Activated CD4-positive, alpha-beta T cell treated with anti-CD3 and anti-CD28 coated beads, Interleukin-2, Interleukin-6, amounts not matched to agents 100 ng/mL and 50 ng/mL, durations not matched to agents 16 hours and 8 hours (primary cell): ENCODE measurements around the gene SDK1.

Source experiments
- DNase-seq: peaks from one replicate; pipeline ENCODE4 v3.0.0-alpha.2; 2020

SDK1 gene

GRCh38 chr7:4190010-4190981 lies 889.2 kb downstream of the SDK1 start:
- no peak for DNase-seq

- no peak for DNase-seq
These were observed 890.0 kb downstream of the SDK1 start for GRCh38 chr7:4191046-4191445.

GRCh38 chr7:4191525-4191924 lies 890.5 kb downstream of the SDK1 start:
- DNase-seq: no peak

GRCh38 chr7:4195660-4196059 lies 894.6 kb downstream of the SDK1 start:
- DNase-seq: no peak

- DNase-seq: no peak
These were observed 895.2 kb downstream of the SDK1 start for GRCh38 chr7:4196121-4196819.

- DNase-seq: no peak
These were observed 897.2 kb downstream of the SDK1 start for GRCh38 chr7:4198301-4198700.

- DNase-seq: no peak
These were observed 899.6 kb downstream of the SDK1 start for GRCh38 chr7:4200546-4201094.

- DNase-seq: no peak
These were observed 900.5 kb downstream of the SDK1 start for GRCh38 chr7:4201566-4201965.

GRCh38 chr7:4202154-4202736 lies 901.2 kb downstream of the SDK1 start:
- no peak for DNase-seq

- no peak for DNase-seq
These were observed 901.9 kb downstream of the SDK1 start for GRCh38 chr7:4202954-4203353.

- DNase-seq: no peak
These were observed 902.8 kb downstream of the SDK1 start for GRCh38 chr7:4203626-4204512.

- no peak for DNase-seq
These were observed 903.6 kb downstream of the SDK1 start for GRCh38 chr7:4204513-4205165.

GRCh38 chr7:4205828-4206227 lies 904.8 kb downstream of the SDK1 start:
- no peak for DNase-seq

GRCh38 chr7:4207011-4207410 lies 906.0 kb downstream of the SDK1 start:
- no peak for DNase-seq

- no peak for DNase-seq
These were observed 907.0 kb downstream of the SDK1 start for GRCh38 chr7:4208086-4208485.

- no peak for DNase-seq
These were observed 907.5 kb downstream of the SDK1 start for GRCh38 chr7:4208586-4208985.

- no peak for DNase-seq
These were observed 908.1 kb downstream of the SDK1 start for GRCh38 chr7:4209126-4209525.

- DNase-seq: no peak
These were observed 908.9 kb downstream of the SDK1 start for GRCh38 chr7:4209966-4210365.

- DNase-seq: no peak
These were observed 909.8 kb downstream of the SDK1 start for GRCh38 chr7:4210821-4211220.

GRCh38 chr7:4211261-4211660 lies 910.2 kb downstream of the SDK1 start:
- no peak for DNase-seq

- DNase-seq: no peak
These were observed 911.3 kb downstream of the SDK1 start for GRCh38 chr7:4212376-4212775.
